Measurements from ENCODE around the gene GLI2.

Gene GLI2

GRCh38 chr2:120738117-120738516 is 2.4 kb downstream of the GLI2 start:
- peak overlapping the region; percentile 46 for H3K27ac ChIP-seq
- TF ChIP-seq CTCF (conservative IDR thresholded peaks at IDR 0.05), result no peak

GRCh38 chr2:120738786-120739437 is 3.2 kb downstream of the GLI2 start:
- no peak for TF ChIP-seq CTCF (conservative IDR thresholded peaks at IDR 0.05)
- no peak overlapping the region for H3K27ac ChIP-seq

GRCh38 chr2:120739438-120740090 is 3.9 kb downstream of the GLI2 start:
- H3K27ac ChIP-seq, result no peak overlapping the region
- no peak for TF ChIP-seq CTCF (conservative IDR thresholded peaks at IDR 0.05)

- H3K27ac ChIP-seq, result no peak overlapping the region
- no peak for TF ChIP-seq CTCF (conservative IDR thresholded peaks at IDR 0.05)
Observed at GRCh38 chr2:120740375-120740764, 4.7 kb downstream of the GLI2 start.

- TF ChIP-seq CTCF (conservative IDR thresholded peaks at IDR 0.05), result no peak
- H3K27ac ChIP-seq, result peak overlapping the region; percentile 48; the same call in 1 of the 2 replicates
Observed at GRCh38 chr2:120740765-120741524, 5.3 kb downstream of the GLI2 start.

- peak overlapping the region; percentile 48; the same call in 1 of the 2 replicates for H3K27ac ChIP-seq
- no peak for TF ChIP-seq CTCF (conservative IDR thresholded peaks at IDR 0.05)
Observed at GRCh38 chr2:120741571-120742561, 6.2 kb downstream of the GLI2 start.

Measured in VCaP (cell line).